HEK293 (cell line): ENCODE results near the gene ERFE.

Source experiments
- CTCF ChIP-seq: fragments of 450-650 bp; formaldehyde crosslinking; IDR thresholded peaks from 2 replicates; pipeline ENCODE4 v1.5.1; 2016; ENCODE audit warnings: missing biosample characterization, missing genetic modification characterization
- ZNF274 ChIP-seq, 2 experiments: fragments of 200-500 bp in 1 of 2; fragments of 450-650 bp in 1 of 2; sonication (Bioruptor generic) in 1 of 2; formaldehyde crosslinking in 1 of 2; IDR thresholded peaks; 2 replicates each; pipeline versions ENCODE4 v1.5.1 to v1.6.1; 2014 to 2016; ENCODE audit warnings: borderline replicate concordance in 1 of 2, inconsistent platforms in 1 of 2, low read length in 1 of 2, missing biosample characterization in 1 of 2, missing genetic modification characterization in 1 of 2
- ZNF792 ChIP-seq: fragments of 450-650 bp; formaldehyde crosslinking; IDR thresholded peaks from 2 replicates; pipeline ENCODE4 v1.5.1; 2016; ENCODE audit warnings: missing biosample characterization, missing genetic modification characterization

DNA sequence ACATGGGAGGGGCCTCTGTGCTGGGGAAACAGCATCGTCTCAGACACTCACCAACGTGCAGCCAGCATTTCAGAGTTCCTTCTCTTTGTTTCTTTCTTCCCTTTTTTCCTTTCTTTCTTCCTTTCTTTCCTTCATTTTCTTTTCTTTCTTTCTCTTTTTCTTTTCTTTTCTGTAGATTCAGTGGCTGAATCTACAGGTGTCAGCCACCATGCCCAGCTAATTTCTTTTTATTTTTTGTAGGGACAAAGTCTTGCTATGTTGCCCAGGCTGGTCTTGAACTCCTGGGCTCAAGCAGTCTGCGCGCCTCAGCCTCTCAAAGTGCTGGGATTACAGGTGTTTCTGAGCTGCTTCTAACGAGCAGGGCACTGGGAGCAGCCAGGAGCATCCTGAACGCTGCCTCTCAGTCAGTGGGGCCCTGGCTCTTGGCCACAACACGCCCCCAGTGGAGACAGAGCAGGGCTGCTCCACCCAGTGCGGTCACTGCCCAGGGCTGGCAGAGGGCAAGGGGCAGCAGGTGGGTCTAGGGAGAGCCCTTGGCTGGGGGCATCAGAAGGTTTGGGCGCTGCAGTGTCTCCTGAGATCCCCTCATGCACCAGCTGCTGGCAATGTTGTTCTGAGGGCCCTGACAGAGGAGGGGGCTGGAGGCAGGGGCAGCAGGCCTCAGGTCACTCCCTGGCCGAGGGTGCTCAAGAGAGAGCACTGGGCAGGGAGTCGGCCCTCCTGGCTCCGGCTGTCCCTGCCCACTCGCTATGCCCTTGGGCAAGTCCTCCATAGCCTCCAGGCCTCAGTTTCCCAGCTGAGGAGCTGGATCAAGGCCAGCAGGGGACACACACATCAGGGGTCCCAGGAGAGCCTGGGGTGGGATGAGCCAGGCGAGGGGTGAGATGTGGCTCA, 25.0 kb upstream of the ERFE start:
- TF ChIP-seq ZNF274 (IDR thresholded peaks at IDR 0.05; ENCODE audit: low read length), result no peak
- TF ChIP-seq ZNF274 (tag by site-specific recombination; IDR thresholded peaks at IDR 0.05; ENCODE audit: borderline replicate concordance), result no peak
- peak; percentile 39; the same call in 1 of the 2 replicates for TF ChIP-seq CTCF (tag by site-specific recombination)
- TF ChIP-seq ZNF792 (tag by site-specific recombination), result no peak
